ENCODE measurements around the gene BTBD2.

DNA sequence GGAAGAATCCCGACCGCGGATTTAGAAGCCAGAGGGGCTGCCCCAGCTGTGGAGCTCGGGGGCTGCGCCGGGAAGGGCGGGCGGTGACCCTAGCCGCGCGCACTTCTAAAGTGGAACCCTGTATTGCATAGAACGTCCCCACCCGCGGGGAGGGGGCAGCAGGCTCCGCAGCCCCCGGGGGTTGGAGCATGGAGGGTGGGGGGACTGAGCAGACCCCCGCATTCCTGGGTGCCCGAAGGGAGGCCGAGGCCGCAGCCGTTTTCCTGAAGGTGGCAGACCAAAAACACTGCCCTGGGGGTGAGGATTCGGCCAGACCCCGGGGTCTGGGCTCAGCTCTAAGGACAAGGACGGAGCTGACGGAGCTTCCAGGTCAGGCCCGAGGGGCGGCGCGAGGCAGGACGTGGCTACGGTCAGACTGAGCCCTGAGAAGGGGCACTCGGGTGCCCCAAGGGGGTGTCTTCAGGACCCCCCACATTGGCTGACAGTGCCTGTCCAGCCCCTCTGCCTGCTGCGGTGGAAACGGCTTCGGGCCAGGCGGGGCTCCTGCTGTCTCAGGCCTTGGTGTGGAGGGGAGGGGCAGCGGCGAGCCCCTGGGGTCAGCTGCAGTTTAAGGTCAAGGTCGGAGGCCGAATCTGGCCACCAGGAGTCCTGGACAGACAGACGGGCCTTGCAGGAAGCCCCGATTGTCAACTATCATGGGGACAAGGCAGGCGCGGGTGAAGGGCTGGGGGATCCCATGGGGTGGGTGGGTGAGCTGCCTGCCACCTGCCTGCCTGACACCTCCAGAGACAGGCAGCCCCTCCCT, 23.0 kb upstream of the BTBD2 start:
- TF ChIP-seq SP1 (IDR thresholded peaks at IDR 0.05) (no peak), FOXA1 (IDR thresholded peaks at IDR 0.05) (no peak), L3MBTL2 (conservative IDR thresholded peaks at IDR 0.05) (no peak), NFRKB (IDR thresholded peaks at IDR 0.05) (no peak)
- TF ChIP-seq, protein P1, sequence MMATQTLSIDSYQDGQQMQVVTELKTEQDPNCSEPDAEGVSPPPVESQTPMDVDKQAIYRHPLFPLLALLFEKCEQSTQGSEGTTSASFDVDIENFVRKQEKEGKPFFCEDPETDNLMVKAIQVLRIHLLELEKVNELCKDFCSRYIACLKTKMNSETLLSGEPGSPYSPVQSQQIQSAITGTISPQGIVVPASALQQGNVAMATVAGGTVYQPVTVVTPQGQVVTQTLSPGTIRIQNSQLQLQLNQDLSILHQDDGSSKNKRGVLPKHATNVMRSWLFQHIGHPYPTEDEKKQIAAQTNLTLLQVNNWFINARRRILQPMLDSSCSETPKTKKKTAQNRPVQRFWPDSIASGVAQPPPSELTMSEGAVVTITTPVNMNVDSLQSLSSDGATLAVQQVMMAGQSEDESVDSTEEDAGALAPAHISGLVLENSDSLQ (IDR thresholded peaks at IDR 0.05) = no peak

Measured in HEK293T (cell line).